Liver (tissue), 3 donors: ENCODE results near the gene YIPF2.

Source experiments
- ATF3 ChIP-seq: IDR thresholded peaks from 2 replicates; pipeline ENCODE4 v1.6.1; 2016; ENCODE audit warnings: antibody characterized with exemption
- RAD21 ChIP-seq, 2 donors: IDR thresholded peaks; 2 replicates each; pipeline ENCODE4 v1.6.1; 2016; ENCODE audit warnings: antibody characterized with exemption in 2 of 2, mild to moderate bottlenecking in 2 of 2
- SP1 ChIP-seq: IDR thresholded peaks from 2 replicates; pipeline ENCODE4 v1.6.1; 2018; ENCODE audit warnings: antibody characterized with exemption, mild to moderate bottlenecking
- TF ChIP-seq, protein P1 (sequence below): fragments of 150-350 bp; IDR thresholded peaks from 2 replicates; pipeline ENCODE4 v1.5.1; 2017; ENCODE audit warnings: improper control_type of control experiment, low read depth, low read length; ENCODE audit not compliant: missing input control
- donor health status: healthy.
- donor health status: healthy.

DNA sequence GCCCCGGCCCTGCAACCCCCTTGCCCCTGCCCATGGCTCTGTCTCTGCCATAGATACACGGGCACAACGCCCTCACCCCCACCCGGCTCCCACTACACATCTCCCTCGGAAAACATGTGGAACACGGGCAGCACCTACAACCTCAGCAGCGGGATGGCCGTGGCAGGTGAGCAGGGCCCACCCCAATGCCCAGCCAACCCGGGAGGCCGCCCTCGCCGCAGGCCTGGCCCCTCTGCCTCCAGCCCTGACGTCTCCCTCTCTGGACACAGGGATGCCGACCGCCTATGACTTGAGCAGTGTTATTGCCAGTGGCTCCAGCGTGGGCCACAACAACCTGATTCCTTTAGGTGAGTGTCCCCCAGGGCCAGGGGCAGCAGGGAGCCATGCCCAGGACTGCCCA lies 7.7 kb downstream of the YIPF2 start:
- TF ChIP-seq ATF3: no peak
- TF ChIP-seq RAD21 (IDR thresholded peaks at IDR 0.05): no peak
- TF ChIP-seq, protein P1, sequence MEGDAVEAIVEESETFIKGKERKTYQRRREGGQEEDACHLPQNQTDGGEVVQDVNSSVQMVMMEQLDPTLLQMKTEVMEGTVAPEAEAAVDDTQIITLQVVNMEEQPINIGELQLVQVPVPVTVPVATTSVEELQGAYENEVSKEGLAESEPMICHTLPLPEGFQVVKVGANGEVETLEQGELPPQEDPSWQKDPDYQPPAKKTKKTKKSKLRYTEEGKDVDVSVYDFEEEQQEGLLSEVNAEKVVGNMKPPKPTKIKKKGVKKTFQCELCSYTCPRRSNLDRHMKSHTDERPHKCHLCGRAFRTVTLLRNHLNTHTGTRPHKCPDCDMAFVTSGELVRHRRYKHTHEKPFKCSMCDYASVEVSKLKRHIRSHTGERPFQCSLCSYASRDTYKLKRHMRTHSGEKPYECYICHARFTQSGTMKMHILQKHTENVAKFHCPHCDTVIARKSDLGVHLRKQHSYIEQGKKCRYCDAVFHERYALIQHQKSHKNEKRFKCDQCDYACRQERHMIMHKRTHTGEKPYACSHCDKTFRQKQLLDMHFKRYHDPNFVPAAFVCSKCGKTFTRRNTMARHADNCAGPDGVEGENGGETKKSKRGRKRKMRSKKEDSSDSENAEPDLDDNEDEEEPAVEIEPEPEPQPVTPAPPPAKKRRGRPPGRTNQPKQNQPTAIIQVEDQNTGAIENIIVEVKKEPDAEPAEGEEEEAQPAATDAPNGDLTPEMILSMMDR: no peak
- no peak for TF ChIP-seq SP1
